Cardiac fibroblast (primary cell): ENCODE data around the gene DSCAML1.

Experiments used
- DNase-seq, 2 donors: peaks; one replicate each; pipeline versions ENCODE4 v3.0.0 to v3.0.0-alpha.2; 2010; ENCODE audit warnings: low read depth in 2 of 2
- H3K4me3 ChIP-seq, 2 donors: replicated peaks in 1 of 2; 1 replicate in 1 of 2; 2 replicates in 1 of 2; pipeline ENCODE4 v1.5.1; 2011; ENCODE audit warnings: low read depth in 2 of 2, low read length in 2 of 2, mild to moderate bottlenecking in 2 of 2, moderate library complexity in 1 of 2
- CTCF ChIP-seq: IDR thresholded peaks from one replicate; pipeline ENCODE4 v1.5.1; 2011; ENCODE audit warnings: low read depth, mild to moderate bottlenecking, low read length, inconsistent platforms

DSCAML1 gene

GRCh38 chr11:117679461-117679860 lies 117.6 kb downstream of the DSCAML1 start:
- no peak for DNase-seq

GRCh38 chr11:117678658-117679406 lies 118.2 kb downstream of the DSCAML1 start:
- no peak for DNase-seq
- H3K4me3 ChIP-seq, result no peak overlapping the region
- TF ChIP-seq CTCF, result no peak

More at GRCh38 chr11:117679461-117679860, 117.6 kb downstream of the DSCAML1 start:
- no peak for TF ChIP-seq CTCF
- no peak overlapping the region for H3K4me3 ChIP-seq

GRCh38 chr11:117677729-117678310 lies 119.2 kb downstream of the DSCAML1 start:
- no peak overlapping the region for H3K4me3 ChIP-seq
- no peak for TF ChIP-seq CTCF
- DNase-seq, result no peak

GRCh38 chr11:117676501-117676900 lies 120.5 kb downstream of the DSCAML1 start:
- H3K4me3 ChIP-seq, result no peak overlapping the region
- no peak for DNase-seq
- no peak for TF ChIP-seq CTCF

- no peak for DNase-seq
- no peak overlapping the region for H3K4me3 ChIP-seq
Observed at GRCh38 chr11:117673602-117674001, 123.4 kb downstream of the DSCAML1 start.

GRCh38 chr11:117671370-117671769 lies 125.6 kb downstream of the DSCAML1 start:
- no peak for DNase-seq
- no peak for TF ChIP-seq CTCF
- H3K4me3 ChIP-seq, result no peak overlapping the region

More at GRCh38 chr11:117673602-117674001, 123.4 kb downstream of the DSCAML1 start:
- no peak for TF ChIP-seq CTCF
